HG03103 (cell line): ENCODE measurements around the gene PRKG1.
A peak's percentile ranks its signal among the peaks of the same experiment; 100 is the strongest.
"Not testable (repeated sequence)": the region's sequence is repeated elsewhere in the genome, so short reads cannot be mapped to it uniquely, and the experiment has no call there.

Experiments used
- ATAC-seq: cut with Tn5 transposase; IDR thresholded peaks from one replicate; pipeline ENCODE4 v1.9.1; 2021; ENCODE audit warnings: low read depth; ENCODE audit not compliant: unreplicated experiment

Gene PRKG1

DNA sequence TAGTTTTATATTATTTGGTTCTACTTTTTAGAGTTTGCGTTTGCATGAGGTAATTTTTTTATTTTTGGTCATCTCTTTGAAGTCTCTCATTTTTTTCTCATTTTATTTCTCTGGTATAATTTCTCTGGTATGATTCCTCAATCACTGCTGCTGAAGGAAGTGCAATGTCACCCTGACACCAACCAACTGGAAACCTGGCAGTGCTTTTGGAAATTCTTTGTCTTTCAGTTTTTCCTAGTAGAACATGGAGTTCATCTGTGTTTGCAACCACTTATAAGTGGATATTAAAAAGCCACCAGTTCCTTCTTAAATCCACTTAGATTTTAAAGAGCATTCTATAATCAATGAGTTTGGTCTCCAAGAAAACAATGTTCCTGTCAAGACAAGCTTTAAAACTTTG lies 291.8 kb downstream of the PRKG1 start:
- no peak for ATAC-seq

DNA sequence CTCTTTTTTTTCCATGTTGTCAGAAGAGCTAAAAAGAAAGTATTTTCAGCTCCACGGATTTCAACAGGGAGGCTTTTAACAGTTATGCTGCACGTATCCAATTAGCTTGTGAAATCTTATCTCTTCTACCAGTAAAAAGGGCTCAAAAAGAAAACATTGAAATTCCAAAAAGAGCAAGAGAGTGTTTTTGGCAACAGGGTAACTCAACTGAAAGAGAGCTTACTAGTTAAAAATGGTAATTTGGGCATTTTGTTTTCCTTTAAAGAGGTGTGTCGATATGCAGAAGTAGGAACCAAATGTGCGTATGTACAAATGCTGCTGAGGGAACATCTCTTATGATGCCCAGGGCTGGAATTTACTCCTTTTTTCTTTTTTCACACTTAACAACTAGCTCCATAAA lies 292.8 kb downstream of the PRKG1 start:
- no peak for ATAC-seq

DNA sequence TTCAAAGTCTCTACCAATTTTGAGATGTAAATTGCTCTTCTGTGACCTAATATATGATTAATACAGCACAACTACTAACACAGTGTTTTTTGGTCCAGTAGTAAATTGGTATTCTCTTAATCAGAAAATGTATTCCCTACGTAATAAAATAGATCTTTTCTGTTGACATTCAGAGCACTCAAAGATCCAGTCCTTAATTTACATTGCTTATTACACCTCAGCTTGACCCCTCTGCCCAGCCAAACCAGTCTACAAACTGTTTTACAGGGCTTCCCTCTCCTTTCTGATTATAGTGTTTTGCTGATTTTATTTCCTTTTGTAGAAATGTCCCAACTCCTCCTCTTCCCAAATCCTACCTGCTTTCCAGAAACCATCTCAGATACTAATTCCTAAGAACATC lies 293.4 kb downstream of the PRKG1 start:
- ATAC-seq = no peak

GRCh38 chr10:51368943-51369342 lies 294.7 kb downstream of the PRKG1 start:
- ATAC-seq = no peak

DNA sequence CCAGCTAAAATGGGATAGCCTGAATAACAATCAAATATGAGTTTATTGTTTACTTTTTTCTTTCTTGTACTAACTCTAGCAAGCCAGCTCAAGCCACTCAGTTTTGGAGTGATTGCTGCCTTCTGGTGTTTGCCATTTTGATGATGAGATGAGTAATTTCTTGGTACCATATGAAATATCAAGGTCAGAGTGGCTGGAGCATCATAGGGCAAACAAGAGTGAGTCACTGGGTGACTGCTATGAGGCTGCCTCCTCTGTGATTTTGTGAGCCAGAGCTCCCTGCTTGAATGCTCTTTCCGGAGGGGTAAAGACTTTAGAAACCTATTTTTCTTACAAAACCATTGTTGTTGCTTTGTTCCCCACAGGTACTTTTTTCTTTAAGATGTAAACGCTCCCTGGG lies 295.6 kb downstream of the PRKG1 start:
- ATAC-seq = no peak

DNA sequence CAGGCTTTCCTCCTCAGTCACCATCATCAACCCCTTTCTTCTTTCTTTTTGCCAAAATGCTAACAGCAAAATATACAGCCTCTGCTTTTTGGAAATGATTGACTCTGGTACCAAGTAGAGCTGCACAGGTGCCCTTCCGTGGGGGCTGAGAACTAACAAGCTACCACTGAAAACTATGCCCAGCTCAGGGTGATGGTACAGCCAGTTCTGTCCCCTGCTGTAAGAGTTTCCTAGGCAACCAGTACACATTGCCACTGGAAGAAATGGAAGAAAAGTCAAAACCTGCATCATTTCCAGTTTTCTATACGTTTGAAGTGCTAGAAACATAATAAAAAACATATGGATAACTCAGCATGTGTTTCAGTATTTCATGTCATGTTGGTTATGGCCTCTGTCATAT lies 297.5 kb downstream of the PRKG1 start:
- no peak for ATAC-seq

DNA sequence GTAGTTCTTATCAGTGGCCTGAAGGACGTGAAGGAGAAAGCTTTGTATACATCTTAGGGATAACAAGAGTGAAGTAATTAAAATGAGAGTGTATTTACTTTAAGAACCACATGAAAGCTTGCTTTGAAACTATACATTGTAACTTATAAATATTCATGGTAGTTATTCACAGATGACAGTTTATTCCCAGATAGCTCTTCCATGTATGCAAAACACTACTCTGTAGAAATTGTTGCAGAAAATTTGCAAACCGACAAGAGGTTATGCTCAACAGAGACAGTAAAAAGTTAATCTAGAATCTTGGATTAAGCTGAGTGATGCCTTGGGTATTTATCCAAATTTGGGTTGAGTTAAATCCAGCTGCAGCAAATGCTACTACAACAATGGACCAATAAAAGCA lies 301.5 kb downstream of the PRKG1 start:
- ATAC-seq = no peak

- no peak for ATAC-seq
Observed at GRCh38 chr10:51377070-51377931, 303.0 kb downstream of the PRKG1 start.

- ATAC-seq = no peak
Observed at GRCh38 chr10:51377932-51378599, 303.8 kb downstream of the PRKG1 start.

DNA sequence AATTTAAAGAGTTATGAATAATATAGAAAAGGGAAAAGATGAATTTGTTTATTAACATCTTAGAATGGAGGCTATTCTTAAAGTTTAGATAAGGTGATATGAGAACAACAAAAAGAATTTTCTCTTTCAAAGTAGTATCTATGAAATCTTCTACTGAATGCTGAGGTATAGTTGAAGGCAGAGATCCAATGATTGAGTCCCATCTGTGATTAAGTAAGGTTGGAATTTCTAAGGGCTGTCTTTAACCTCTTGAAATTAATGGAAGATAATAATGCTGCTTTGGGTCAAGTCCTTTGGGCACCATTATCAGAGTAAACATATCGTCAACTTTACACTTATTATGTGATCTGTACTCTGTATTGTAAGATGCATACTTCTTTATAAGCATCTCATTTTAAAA lies 307.9 kb downstream of the PRKG1 start:
- no peak for ATAC-seq

DNA sequence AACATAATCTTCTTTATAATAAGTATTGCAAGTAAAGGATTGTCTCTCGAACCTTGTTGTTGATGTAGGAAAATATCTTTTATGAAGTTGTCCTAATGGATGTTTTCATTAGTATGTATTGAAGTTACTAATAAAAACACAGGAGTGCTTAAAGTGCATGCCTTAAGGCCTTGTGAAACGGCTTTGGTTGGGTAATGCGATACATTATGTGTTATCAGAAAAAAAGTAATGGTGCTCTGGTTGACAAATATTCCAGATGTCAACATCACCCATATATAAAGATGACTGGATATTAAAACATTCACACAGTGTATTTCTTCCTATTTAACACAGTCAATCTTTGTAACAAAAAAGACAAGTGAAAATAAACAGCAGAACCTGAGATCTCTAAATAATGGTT lies 310.7 kb downstream of the PRKG1 start:
- no peak for ATAC-seq

DNA sequence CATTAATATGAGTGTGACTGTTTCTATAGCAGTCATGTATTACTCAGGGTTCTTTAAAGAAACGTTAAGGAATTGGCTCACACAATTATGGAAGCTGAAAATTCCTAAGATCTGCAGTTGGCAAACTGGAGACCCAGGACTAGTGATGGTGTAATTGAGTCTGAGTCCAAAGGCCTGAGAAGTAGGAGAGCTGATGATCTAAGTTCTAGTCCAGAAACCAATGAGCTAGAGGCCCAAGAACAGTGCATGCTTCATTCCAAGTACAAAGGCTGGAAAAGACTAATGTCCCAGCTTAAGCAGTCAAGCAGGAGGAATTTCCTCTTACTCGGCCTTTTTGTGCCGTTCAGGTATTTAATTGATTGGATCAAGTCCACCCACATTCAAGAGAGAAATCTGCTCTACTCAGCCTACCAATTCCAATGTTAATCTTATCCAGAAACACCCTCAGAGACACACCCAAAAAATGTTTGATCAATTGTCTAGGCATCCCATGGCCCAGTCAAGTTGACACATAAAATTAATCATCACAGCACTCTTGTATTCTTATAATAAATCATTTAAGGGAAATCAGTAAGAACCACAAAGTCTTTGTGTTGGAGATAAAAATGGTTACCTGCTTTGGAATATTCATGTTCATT lies 312.1 kb downstream of the PRKG1 start:
- ATAC-seq = no peak

DNA sequence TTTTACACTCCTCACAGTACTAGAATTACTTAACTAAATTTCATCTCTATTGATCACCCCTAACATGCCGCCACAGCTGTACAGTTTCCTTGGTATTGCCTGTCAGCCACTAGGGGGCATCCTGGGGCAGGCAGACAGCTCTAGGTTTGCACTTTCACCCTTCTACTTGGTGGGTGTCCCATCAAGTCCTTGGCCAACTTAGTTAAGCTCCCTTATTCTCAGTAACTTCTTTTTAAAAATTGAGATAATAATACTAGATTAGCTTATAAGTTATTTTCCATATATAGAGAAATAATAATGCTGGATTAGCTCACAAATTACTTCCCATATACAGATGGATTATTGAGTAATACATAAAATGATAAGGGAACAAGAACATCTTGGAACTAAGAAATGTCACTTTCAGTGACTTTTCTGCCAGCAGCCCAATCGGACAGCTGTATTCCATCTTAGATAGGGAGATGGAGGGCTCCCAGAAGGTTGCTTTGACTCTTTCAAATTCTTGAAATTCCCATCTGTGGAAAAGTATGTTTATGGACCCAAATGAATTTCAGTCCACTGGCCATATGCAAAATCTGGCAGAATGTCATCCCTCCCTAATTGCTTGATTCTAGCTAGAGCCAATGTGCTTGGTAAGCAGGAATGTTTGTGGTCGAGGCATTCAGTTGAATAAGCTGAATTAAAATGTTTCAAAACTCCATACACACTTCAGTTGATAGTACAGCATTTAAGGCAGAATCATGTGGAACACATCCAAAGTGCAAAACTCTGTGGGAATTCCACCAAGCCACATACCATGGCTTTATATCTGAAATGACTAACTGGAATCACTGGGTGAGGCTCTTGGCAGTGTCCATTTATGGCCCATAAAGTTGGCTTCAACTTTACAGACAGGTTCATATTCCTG lies 315.4 kb downstream of the PRKG1 start:
- ATAC-seq = peak; percentile 92

GRCh38 chr10:51393006-51393405 lies 318.7 kb downstream of the PRKG1 start:
- ATAC-seq = not testable (repeated sequence)

- no peak for ATAC-seq
Observed at GRCh38 chr10:51394039-51394438, 319.8 kb downstream of the PRKG1 start.

DNA sequence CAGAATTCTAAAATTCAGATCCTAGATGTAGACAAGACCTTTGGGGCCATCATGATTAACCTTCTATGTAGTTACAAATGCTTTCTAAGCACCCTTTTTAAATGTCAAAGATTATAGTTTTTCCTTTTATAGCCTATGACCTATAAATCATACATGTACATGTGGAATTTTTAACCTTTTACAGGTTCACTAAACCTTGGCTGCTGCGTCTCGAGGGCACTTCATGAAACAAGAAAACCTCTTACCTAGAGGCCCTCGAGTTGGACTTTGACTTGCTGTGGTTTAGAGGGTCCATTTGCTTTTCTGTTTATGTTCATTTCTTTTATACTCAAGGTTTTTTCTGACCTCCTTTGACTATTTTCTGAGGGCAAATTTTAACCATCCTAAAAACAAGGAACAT lies 323.0 kb downstream of the PRKG1 start:
- ATAC-seq = no peak

- no peak for ATAC-seq
Observed at GRCh38 chr10:51397695-51398094, 323.4 kb downstream of the PRKG1 start.

DNA sequence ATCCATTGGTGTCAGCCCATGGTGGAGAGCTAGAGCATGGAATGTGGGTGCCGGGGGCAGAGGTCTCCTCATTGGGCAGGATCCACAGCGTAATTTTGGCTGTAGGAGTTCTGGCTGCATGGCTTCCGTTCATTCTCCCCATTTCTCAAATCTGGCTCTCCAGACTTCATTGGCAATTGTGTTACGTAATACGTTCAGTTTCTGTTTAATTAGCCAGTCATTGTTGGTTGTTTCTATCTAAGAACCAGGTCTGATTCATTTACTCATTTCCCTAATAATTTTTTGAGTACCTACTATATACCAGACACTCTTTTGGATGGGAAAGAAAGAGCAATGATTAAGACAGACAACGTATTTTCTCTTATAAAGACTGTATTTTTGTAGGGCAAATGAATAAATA lies 325.6 kb downstream of the PRKG1 start:
- no peak for ATAC-seq

- no peak for ATAC-seq
Observed at GRCh38 chr10:51400392-51401096, 326.3 kb downstream of the PRKG1 start.

DNA sequence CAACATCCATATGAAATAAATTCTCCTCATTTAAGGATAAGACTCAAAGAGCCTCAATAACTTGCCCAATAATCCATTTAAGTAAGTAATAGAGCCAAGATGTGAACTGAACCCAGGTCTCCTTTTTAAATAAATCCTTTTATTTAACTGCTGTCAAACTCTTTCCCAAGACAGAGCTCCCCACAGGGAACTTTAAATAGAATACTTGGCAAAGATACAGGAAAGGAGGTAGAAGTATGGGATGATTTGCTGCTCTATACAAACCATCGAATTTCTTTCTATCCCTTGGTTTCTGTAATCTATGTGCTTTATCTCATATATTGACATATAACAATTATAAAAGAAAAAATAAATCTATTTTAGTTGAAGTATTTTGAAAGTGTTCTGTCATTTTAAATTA lies 329.2 kb downstream of the PRKG1 start:
- ATAC-seq = no peak
